ENCODE measurements around the gene ZNF827.

DNA sequence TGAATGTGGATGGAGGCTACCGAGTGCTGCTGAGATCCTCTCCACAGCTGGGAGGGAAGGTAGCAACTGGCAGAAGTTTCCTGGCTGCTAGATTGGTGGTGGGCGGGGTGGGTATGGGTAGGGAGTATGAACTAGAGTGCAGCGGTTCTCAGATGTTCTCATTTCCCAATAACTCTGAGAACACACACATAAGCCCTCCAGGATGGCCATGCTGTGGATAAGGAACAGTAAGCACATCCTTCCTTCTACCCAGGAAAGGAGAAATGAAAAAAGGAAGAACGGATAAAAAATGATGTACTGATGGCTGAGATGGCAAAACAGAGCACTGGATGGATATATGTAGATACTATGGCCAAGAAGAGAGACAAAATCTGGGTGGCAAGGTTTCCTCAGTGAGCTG is 116.0 kb downstream of the ZNF827 start:
- TF ChIP-seq MYC (IDR thresholded peaks at IDR 0.05; ENCODE audit: low read depth, low read length) (no peak), MYC (CRISPR knock-in tag; IDR thresholded peaks at IDR 0.05; ENCODE audit: borderline replicate concordance, low read depth) (no peak), JUNB (CRISPR knock-in tag; conservative IDR thresholded peaks at IDR 0.05) (no peak)
- TF ChIP-seq, protein P1, sequence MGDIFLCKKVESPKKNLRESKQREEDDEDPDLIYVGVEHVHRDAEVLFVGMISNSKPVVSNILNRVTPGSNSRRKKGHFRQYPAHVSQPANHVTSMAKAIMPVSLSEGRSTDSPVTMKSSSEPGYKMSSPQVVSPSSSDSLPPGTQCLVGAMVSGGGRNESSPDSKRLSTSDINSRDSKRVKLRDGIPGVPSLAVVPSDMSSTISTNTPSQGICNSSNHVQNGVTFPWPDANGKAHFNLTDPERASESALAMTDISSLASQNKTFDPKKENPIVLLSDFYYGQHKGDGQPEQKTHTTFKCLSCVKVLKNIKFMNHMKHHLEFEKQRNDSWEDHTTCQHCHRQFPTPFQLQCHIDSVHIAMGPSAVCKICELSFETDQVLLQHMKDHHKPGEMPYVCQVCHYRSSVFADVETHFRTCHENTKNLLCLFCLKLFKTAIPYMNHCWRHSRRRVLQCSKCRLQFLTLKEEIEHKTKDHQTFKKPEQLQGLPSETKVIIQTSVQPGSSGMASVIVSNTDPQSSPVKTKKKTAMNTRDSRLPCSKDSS (IDR thresholded peaks at IDR 0.05; ENCODE audit: low read depth, partially characterized antibody) = no peak

All from K562 (cell line).